DMS53 treated with DMSO at 0.1 percent for 48 hours (cell line): Measurements from ENCODE around the gene PSMC4.

ENCODE experiments used
- DNase-seq: peaks from one replicate; lab custom pipeline; 2025; ENCODE audit not compliant: unreplicated experiment; lab: John Stamatoyannopoulos, UW

The PSMC4 gene

DNA sequence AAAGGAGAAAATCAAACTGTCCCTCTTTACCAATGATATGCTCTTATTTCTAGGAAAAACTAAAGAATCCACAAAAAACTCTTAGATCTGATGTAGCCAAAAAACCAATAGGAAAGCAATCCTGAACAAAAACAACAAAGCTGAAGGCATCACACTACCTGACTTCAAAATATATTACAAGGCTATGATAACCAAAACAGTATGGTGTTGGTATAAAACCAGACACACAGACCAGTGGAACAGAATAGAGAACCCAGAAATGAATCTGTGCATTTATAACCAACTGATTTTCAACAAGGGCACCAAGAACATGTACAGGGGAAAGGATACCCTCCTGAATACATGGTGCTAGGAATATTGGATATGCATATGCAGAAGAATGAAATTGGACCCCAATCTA is 16.2 kb downstream of the PSMC4 start:
- no peak for DNase-seq

DNA sequence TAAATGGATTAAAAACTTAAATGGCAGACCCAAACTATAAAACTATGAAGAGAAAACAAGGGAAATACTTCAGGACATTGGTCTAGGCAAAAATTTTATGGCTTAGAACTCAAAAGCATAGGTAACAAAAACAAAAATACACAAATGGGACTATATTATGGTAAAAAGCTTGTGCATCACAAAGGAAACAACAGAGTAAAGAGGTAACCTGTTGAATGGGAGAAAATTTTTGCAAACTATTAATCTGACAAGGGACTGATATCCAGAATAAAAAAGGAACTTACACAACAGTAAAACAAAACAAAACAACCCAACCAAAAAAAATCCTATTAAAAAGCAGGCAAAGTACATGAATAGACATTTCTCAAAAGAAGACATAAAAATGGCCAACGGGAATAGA is 16.6 kb downstream of the PSMC4 start:
- DNase-seq = no peak

DNA sequence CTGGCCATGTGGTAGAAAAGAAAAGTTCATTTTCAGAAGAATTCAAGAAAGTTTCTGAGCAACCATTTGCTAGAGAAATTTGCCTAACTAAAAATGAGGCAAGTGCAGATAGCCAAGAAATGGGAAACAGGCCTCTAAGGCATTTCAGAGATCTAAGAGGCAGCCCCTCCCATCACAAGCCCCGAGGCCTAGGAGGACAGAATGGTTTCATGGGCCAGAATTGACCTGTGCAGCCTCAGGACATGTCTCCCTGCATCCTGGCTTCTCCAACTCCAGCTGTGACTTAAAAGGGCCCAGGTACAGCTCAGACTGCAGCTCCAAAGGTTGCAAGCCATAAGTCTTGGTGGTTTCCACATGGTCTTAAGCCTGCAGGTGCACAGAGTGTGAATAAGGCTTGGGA is 22.6 kb downstream of the PSMC4 start:
- no peak for DNase-seq

DNA sequence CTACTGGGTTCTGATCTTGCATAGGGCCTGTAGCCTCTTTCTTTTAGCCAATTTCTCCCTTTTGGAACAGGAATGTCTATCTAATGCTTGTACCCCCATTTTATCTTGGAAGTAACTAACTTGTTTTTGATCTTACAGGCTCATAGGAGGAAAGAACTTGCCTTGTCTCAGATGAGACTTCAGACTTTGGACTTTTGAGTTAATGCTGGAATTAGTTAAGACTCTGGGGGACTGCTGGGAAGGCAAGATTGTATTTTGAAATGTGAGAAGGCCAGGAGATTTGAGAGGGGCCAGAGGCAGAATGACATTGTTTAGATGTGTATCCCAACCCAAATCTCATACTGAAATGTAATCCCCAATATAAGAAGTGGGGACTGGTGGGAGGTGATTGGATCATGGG is 23.4 kb downstream of the PSMC4 start:
- DNase-seq = no peak

DNA sequence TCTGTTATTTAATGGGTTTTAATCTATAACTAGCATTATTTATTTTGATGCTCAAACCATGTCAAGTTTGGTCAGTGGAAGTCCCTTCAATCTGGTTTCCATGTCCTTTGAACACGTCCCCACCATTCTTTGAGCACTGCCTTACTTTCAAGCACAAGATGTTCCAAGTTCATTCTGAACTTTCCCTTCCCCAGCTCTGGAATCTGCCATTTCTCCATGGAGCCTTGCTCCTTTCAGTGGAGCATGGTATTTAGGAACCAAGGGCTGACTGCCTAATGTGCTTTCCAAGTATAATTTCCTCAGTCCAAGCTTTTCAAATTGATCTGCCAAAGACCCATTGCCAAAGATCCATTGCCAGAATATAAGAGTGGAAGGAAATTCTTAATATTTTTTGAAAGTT is 24.8 kb downstream of the PSMC4 start:
- DNase-seq = no peak

DNA sequence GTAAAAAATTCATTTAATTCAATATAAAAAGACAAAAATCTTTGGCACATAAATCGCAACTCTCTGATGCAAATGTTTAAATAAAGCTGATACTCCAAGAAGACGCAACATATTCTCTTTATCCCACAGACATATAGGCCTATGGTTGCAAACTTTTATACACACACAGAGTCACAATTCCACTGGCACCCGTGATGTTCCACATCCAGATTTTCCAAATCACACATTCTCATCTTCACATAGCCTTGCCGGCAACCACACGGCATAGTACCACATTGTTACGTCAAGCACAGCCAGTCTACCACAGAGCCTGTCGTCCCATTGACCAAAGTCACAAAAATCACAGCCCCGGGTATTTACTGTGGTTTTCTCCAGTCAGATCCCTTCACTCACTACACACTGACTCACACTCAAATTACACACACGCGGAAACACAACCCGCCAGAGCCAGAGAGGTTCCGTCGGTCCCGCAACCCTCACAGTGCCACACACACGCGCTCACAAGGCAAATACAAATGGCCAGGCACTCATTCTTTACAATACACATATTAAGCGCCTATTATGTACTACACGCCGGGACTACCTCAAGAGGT is 25.3 kb downstream of the PSMC4 start:
- DNase-seq = peak; percentile 80

DNA sequence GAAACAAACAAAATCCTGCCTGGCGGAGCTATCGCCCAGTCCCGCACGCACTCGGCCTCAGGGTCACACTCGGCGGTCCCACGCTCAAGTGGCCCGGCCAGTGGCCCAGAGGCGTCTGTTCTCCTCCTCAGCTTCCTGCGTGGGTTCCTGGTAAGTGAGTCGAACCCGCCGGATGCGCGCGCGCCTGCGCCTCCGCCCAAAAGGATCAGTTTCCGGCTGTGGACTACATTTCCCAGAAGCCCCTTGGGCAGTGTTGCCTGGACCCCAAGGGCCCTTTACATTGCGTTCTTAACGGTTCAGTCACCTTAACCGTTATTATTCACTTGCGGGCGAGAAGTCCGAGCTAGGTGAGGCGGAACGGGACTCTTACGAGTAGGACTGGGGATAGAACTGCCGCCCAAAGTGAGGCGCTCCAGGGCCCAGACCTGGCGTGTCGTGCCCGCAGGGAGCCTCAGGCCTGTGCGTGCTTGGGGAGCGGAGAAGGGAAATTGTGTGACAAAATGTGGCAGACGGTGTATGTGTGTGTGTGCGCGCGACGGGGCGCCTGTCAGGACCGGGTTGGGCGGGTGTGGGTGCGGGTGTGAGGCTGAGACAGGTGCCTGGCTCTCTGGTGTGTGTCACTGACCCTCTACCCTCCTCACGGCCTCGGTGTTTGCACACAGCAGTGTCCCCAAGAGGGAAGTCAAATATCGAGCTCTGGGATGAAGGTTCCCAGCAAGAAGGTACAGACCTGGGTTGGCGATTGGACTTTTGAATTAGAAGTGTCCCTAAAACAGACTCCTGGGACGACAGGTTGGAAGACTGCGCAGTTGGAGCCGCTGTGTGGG is 26.1 kb downstream of the PSMC4 start, which contains the start of gene ZNF546:
TSS of gene ZNF546 (plus strand) at position 250 of the 827 bp plus-strand sequence. CDS start 1,267 bp downstream, outside the sequence.
- DNase-seq = peak; percentile 83

DNA sequence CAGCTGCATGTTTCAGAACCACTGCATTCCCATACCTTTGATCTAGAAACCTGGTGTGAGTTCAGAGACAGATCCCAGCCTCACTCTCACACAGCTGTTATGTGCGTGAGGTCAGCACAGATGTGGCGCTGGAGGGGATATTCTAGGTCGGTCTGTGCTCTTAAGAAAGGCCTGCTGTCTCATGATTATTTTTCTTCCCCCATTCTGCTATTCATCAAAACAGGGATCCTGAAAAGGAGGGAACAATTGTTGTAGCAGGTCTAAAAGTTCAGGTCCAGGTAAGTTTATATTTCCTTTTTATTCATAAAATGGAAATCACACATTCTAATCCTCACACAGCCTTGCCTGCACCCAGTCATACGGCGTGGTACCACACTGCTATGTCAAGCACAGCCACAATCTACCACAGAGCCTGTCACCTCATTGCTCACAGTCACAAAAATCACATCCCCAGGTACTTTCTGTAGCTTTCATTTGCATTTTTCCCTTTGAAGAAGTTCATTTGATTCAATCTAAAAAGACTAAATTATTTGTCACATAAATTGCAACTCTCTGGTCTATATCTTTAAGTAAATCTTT is 26.8 kb downstream of the PSMC4 start:
- DNase-seq = no peak

DNA sequence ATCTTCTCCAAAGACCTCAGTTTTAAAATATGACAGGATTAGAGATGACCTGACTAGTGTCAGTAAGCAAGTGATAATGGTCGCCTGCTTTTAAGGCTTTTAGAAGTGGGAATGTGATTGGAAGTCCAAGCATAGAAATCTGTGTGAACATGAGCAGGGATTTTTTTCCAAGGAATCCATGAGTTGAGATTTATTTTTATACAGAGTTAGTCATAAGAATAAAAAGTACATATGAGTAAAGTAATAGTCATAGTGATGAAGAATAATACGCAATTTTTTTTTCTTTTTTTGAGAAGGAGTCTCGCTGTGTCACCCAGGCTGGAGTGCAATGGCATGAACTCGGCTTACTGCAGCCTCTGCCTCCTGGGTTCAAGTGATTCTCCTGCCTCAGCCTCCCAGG is 27.5 kb downstream of the PSMC4 start:
- DNase-seq = no peak

DNA sequence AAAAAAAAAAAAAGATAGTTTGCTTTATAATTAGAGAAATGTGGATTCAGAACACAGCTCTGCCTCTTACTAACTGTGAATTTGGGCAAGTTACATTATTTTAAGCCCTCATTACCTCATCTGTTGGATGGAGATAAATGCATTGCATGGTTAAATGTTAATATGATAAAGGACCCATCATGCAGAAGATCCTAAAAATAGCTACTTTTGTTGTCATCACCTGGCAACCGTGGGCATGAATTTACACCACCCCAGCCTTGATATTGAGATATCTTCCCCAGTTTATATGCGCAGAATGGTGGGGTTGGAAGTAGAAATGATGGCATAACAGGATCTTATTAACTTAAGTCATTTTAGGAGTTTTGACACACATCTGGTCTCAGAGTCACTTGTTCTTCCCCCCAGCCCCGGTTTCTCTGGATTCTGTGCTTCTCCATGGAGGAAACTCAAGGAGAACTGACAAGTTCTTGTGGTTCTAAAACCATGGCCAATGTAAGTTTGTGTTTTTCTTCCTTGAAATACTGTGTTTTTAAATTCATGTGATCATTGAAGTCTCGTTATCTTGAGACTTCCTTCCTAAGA is 34.8 kb downstream of the PSMC4 start:
- DNase-seq = no peak

DNA sequence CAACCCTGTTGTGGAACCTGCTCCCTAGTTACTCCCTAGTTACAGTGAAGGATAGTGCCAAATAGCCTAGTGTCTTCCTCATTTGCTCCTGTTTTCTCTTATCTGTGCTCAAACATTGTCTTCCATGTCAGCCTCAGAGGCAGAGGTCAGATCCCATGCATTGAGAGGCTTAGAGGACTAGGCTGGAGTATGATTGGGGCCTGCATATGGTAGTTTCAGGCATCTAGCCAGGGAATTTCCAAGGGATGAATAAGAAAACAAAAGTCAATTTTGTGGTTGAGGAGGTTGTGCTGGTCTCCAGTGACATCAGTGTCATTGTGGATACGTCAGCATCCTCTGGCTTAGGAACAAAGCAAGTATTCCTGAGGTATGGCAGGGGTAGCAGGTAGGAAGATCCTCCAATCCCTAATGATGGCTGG is 35.3 kb downstream of the PSMC4 start:
- DNase-seq = no peak

DNA sequence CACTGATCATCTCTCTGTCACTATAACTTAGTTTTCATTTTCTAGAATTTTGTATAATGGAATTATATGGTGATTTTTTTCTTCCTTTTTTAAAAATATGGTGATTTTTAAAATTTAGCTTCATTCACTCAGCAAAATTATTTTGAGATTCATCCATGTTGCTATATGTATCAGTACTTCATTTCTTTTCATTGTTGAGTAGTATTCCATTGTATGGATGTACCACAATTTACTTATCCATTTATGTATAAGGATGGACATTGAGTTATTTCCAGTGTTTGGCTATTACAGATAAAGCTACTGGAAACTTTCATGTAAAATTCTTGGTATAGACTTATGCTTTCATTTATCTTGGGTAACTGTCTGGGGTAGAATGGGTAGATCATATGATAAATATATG is 38.7 kb downstream of the PSMC4 start:
- no peak for DNase-seq

DNA sequence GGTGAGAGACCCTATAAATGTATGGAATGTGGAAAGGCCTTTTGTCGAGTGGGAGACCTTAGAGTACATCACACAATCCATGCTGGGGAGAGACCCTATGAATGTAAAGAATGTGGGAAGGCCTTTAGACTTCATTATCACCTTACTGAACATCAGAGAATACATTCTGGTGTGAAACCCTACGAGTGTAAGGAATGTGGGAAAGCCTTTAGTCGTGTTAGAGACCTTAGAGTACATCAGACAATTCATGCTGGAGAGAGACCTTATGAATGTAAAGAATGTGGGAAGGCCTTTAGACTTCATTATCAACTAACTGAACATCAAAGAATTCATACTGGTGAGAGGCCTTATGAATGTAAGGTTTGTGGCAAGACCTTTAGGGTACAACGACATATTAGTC is 43.0 kb downstream of the PSMC4 start:
- no peak for DNase-seq

DNA sequence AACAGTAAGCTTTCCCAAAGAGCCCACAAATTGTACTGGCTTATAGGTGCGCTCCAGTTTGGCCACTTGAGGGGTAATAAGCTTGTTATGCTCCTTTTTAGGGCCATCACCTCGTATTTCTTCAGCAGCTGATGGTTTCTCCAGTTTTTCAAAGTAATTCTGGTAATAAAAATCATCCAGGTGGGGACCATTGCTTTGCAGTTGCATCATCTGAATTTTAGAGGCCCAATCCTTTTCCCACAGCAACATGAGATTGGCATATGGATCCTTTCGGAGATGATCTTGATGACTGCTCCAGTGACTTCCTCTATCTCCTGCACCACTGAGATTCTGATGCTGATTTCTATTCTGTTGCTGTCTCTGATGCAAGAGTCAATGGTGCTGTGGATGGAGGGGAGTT is 53.0 kb downstream of the PSMC4 start:
- no peak for DNase-seq

DNA sequence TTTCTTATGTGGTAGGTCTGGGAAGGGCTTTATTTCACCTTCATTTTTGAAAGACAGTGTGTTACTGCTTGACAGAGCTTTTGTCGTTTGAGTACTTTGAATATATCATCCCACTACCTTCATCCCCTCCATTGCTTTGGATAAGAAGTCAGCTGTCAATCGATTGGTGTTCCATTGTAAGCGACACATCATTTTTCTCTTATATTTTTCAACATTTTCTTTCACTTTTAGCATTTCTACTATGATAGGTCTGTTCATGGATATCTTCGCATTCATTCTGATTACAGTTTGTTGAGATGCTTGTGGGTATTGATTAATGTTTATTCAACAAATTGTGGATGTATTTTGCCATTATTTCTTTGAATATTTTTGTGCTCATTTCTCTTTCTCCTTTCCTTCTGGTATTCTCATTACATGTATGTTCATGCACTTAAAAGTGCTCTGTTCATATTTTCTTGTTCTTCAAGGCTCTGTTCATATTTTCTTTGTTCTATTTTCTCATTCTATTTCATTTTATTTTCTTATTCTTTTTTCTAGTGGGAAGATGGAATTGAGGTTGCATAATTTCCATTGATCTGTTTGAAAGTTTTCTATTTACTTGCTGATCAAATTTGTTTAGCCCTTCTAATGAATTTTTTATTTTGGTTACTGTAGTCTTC is 55.1 kb downstream of the PSMC4 start:
- no peak for DNase-seq

DNA sequence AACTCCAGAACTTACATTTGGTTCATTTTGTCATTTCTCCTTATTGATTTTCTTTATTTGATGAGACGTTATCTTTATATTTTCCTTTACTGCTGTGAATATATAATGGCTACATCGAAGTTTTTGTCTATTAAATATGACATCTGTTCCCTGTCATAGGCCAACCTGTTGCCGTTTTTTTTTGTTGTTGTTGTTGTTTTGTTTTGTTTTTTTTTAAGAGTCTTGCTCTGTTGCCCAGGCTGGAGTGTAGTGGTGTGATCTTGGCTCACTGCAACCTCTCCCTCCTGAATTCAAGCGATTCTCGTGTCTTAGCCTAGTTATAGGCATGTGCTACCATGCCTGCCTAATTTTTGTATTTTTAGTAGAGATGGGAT is 55.6 kb downstream of the PSMC4 start:
- no peak for DNase-seq
